Left ventricle myocardium inferior (tissue), 1 donor: ENCODE data around the gene COG3. TPM values are rescaled to one million over a fixed set of nuclear protein-coding genes. Genes with fewer than 3 reads are reported as not detected.

Experiments
- DNase-seq: peaks from one replicate; pipeline ENCODE4 v3.0.0-alpha.2; 2020
- H3K27ac ChIP-seq: fragments of 200-600 bp; replicated peaks from 2 replicates; pipeline ENCODE4 v1.8.0; 2021
- H3K27me3 ChIP-seq: fragments of 200-600 bp; 2 replicates; pipeline ENCODE4 v1.8.0; 2021; ENCODE audit warnings: low read depth
- H3K36me3 ChIP-seq: fragments of 200-600 bp; 2 replicates; pipeline ENCODE4 v1.8.0; 2021
- H3K4me1 ChIP-seq: fragments of 200-600 bp; 2 replicates; pipeline ENCODE4 v1.8.0; 2021
- H3K4me3 ChIP-seq: fragments of 200-600 bp; 2 replicates; pipeline ENCODE4 v1.8.0; 2021; ENCODE audit warnings: mild to moderate bottlenecking, moderate library complexity
- H3K9me3 ChIP-seq: fragments of 200-600 bp; replicated peaks from 2 replicates; pipeline ENCODE4 v1.8.0; 2021
- CTCF ChIP-seq: fragments of 200-600 bp; IDR thresholded peaks from 2 replicates; pipeline ENCODE4 v1.8.0; 2021; ENCODE audit warnings: antibody characterized with exemption, mild to moderate bottlenecking, borderline replicate concordance
- intact Hi-C: fragments of 100-400 bp; cut with micrococcal nuclease; formaldehyde crosslinking; loops from one replicate; pipeline ENCODE4 v1.11.0; 2022
- total RNA-seq: library from RNA; stranded (reverse); fragmentation: NEBNext Ultra II Directional; extraction: Animal tissue kit (Norgen Biotek cat#: 25700); gene quantifications from one replicate; pipeline ENCODE4 v1.2.1, GENCODE V29; 2021
- donor health status: DM: no; HTN: yes; CAD: no; lungs with severe emphysema.

Gene COG3
- total RNA-seq, 1 donor from 2014 or later = 15.7 TPM

GRCh38 chr13:45439781-45440462 lies 24.8 kb upstream of the COG3 start:
- no peak for TF ChIP-seq CTCF
- peak overlapping the region; percentile 83 for H3K27ac ChIP-seq
- H3K4me1 ChIP-seq = peaks cover 29% of the 10 kb centered on the region
- DNase-seq = no peak
- no peaks in the 10 kb centered on the region for H3K9me3 ChIP-seq
- no peak overlapping the region for H3K4me3 ChIP-seq
- intact Hi-C loops = no loop called here
- H3K36me3 ChIP-seq = no peaks in the 10 kb centered on the region
- no peaks in the 10 kb centered on the region for H3K27me3 ChIP-seq

GRCh38 chr13:45441633-45442032 lies 23.1 kb upstream of the COG3 start:
- intact Hi-C loops = no loop called here
- Histone ChIP-seq H3K36me3 (no peaks in the 10 kb centered on the region), H3K4me3 (no peak overlapping the region), H3K4me1 (peaks cover 29% of the 10 kb centered on the region), H3K27ac (peak overlapping the region; percentile 83), H3K9me3 (no peaks in the 10 kb centered on the region), H3K27me3 (no peaks in the 10 kb centered on the region)
- peak; percentile 55 for TF ChIP-seq CTCF
- no peak for DNase-seq

- intact Hi-C loops = no loop called here
- TF ChIP-seq CTCF = no peak
- no peak overlapping the region for H3K4me3 ChIP-seq
- H3K27me3 ChIP-seq = no peaks in the 10 kb centered on the region
- peaks cover 17% of the 10 kb centered on the region for H3K4me1 ChIP-seq
- H3K36me3 ChIP-seq = no peaks in the 10 kb centered on the region
- no peak overlapping the region for H3K27ac ChIP-seq
- no peak for DNase-seq
- no peaks in the 10 kb centered on the region for H3K9me3 ChIP-seq
These were observed 19.7 kb upstream of the COG3 start for GRCh38 chr13:45445053-45445452.

- intact Hi-C loops = no loop called here
- no peak for TF ChIP-seq CTCF
- no peak for DNase-seq
- Histone ChIP-seq H3K36me3 (no peaks in the 10 kb centered on the region), H3K27me3 (no peaks in the 10 kb centered on the region), H3K4me3 (no peak overlapping the region), H3K9me3 (no peaks in the 10 kb centered on the region), H3K4me1 (peaks cover 11% of the 10 kb centered on the region), H3K27ac (no peak overlapping the region)
These were observed 18.6 kb upstream of the COG3 start for GRCh38 chr13:45446181-45446580.

GRCh38 chr13:45447050-45447661 lies 17.6 kb upstream of the COG3 start:
- no peaks in the 10 kb centered on the region for H3K27me3 ChIP-seq
- no peaks in the 10 kb centered on the region for H3K36me3 ChIP-seq
- no peaks in the 10 kb centered on the region for H3K9me3 ChIP-seq
- H3K4me3 ChIP-seq = no peak overlapping the region
- H3K27ac ChIP-seq = no peak overlapping the region
- DNase-seq = no peak
- intact Hi-C loops = no loop called here
- no peak for TF ChIP-seq CTCF
- H3K4me1 ChIP-seq = peaks cover 2% of the 10 kb centered on the region
